Stimulated activated CD8-positive, alpha-beta memory T cell treated with anti-CD3 and anti-CD28 coated beads, Interleukin-7, amount 100 ng/mL, for 24 hours (primary cell): ENCODE results near the gene TRIO.

ENCODE experiments used
- DNase-seq: peaks from one replicate; pipeline ENCODE4 v3.0.0-alpha.2; 2020; ENCODE audit warnings: low read depth

Gene TRIO

DNA sequence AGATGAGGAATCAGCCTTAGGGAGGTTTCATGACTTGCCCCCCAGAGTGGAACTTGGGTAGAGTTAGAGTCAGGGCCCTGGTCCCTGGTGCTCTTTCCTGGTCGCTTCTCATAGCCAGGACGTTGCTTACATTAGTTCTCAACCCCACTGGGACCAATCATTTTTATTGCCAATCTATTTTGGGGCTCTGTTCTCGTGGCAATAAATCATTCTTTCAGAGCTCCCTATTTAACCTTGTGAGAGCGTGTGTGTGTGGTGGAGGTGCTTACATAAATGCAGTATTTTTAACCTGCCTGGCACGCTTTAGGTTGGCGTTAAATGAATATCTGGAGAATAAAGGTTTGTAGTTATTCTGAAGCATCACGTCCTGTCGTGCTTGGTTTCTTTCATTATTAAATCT lies 4.1 kb downstream of the TRIO start:
- DNase-seq: no peak

DNA sequence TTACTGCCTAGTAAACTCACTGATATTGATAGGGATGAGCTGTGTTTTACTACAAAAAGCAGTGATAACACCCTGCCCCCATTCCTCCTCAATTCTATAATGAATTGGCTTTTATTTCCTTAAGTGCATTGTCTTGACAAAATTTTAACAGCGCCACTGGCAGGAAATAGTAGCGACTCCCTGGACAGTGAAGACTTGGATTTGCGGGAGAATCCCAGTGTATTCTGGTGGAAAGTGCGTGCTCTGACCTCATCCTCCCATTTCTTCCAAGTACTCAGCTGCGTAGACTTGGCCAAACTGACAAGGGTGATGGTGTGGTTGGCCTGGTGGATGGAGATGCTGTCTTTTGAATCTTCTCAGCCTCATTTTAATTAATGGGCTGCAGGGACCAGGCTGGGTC lies 5.3 kb downstream of the TRIO start:
- no peak for DNase-seq

- no peak for DNase-seq
Observed at GRCh38 chr5:14148890-14149671, 5.9 kb downstream of the TRIO start.

DNA sequence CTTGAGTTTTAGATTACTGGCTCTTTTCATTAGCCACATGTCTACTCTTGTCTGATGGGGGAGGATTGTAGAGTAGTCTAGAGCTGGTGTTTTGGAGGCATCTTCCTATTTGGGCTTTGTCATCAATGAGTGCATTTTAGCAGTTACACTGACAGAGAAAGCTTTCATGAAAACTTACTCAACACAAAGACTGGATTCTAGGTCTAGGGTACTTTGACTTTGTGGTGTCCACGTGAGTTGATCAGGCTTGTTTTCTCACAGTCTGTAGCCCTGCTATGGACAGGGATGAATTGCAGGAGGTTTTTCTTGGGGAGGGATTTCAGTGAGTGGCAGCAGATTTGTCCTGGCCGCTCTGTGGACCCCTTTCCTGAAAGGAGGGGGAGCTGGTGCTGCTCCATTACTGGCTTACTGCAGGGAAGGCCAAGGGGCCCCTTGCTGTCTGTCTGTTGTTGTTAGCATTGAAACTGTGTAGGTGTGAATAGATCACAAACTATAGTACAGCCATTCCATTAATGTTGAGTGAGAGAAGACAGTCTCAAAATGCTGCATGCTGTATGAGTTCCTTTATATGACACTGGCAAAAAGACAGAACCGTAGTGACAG lies 6.6 kb downstream of the TRIO start:
- no peak for DNase-seq

DNA sequence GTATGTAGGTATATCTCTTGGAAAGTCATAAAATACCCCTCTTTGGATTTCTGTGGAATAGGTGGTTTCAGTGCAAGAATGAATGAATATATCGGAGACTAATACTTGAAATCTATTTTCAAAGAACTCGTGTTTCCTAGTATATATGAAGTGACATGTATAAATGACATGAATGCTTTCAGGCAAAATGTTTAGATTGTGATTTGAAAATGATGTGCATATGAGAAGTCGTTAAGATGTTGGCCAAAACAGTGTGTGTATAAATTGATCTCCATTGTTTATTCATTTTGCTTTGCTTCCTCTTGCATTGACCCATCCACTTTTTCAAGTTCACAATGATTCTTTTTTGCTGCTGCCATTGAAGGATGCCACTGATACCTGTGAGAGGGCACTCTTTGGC lies 8.3 kb downstream of the TRIO start:
- no peak for DNase-seq

- DNase-seq: no peak
Observed at GRCh38 chr5:14153071-14153864, 10.1 kb downstream of the TRIO start.

DNA sequence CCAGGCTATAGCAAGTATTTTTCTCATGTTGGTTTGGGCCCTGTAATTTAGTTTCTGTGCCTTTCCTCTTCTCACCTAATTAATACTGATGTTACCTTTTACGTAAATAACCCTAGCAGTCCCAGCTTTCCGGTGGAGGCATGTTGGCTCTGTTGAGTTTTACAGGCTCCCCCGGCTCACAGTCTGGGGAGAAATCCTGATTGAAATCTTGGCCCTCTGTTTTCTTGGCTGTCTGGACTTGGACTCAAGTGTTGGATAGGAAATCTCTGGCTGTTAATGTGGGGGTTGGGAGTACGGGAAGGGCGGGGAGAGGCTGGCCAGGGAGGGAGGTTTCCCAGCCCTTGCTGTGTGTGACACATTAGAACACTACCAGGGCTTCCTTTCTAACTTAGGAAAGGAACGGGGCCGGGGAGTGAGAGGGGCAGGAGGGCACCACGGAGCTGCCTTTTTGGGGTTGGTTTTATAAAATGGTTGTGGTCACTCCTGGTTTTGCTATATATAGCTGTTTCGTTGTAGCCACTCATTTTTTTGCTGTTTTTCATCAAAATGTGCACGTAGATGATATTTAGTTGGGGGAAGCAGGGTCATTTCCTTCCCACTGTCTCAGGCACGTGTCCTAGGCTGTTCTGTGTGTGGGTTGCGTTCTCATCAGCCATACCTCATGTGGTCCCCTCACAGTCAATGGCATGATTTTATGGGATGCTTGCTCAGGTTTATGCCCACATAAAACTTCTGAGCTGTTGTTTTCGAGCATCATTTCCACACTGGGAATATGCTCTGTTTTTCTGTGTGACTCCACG lies 11.0 kb downstream of the TRIO start:
- no peak for DNase-seq

DNA sequence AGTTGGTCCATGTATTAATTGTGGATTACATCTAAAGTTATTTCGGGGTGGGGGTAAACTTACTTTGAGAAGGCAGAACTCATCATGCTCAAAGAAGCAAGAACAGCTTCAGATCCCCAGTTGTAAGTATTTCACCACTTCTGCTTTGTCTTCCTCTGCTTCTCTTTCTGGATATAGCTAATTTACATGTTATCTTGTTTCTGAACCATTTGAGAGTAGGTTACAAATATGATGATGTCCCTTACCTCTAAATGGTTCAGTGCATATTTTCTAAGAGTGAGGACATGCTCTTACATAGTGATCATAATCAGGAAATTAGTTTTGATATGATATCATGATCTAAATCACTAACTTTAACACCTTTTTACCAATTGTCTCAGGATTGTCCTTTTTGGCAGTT lies 11.9 kb downstream of the TRIO start:
- no peak for DNase-seq

DNA sequence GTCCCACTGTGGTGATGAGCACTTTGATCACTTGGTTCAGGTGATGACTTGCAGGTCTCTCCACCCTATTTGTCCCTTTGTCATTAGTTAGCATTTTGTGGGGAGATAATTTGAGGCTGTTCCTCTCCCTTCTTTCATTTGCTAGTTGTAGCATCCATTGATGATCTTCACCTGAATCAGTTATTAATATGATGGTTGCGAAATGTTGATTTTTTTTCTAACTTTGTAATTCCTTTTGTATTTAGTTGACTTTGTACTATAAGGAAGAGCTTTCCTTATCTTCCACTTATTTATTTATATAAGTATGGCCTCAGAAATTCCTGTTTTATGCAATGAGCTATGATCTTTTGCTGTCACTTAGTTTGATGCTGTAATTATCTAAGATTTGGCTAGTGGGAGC lies 12.6 kb downstream of the TRIO start:
- no peak for DNase-seq

DNA sequence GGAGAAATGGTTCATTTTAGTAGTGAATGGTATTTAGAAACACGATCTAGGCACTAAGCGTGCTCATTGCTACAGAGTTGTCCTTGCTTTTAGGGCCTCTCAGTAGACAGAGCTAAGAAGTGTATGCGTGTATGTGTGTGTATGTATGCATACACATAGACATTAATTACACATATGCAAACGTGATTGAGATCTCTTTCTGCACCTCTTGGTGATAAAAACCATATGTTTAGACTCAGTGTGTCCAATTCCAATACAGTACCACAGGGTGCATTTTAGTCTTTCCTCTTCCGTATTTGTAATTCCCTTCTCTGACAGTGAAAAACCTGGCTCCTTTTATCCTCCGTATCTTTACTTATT lies 13.1 kb downstream of the TRIO start:
- DNase-seq: no peak

DNA sequence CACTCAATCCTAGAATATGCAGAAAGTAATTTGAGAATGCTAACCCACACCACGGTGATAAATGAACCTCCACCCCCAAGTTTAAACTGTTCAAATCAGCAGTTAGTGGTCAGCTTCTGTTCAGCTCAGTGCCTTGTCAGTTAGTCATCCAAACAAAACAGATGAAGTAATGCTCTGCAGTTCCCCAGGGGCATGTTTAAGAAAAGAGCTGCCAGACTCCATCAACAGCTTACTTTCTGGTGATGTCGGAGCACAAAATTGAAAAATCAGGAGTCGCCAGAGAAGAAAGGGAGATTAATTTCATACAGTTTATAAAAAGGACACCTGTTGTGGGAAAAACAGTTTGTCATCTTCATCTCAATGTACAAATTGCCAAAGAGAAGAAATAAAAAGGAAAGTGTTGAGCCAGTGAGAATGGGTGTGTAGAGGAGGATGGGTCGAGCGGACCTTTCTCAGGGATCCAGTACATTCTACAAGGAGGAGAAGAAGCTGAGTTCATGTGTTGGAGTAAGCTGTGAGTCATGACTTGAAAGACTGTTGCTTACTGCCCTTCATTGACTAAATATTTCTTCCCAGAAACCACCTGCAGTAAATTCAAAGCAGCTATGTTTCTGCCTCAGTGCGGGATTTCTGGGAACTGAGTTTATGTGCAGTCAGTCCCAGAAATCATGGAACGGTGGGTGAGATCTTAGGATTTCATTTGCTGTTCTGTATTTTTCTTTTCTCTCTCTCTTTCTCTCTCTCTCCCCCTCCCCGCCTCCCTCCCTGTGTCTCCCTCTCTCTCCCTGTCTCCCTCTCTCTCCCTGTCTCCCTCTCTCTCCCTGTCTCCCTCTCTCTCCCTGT lies 13.7 kb downstream of the TRIO start:
- DNase-seq: no peak

GRCh38 chr5:14157493-14157782 lies 14.3 kb downstream of the TRIO start:
- no peak for DNase-seq

GRCh38 chr5:14158890-14159666 lies 15.9 kb downstream of the TRIO start:
- DNase-seq: no peak

- no peak for DNase-seq
Observed at GRCh38 chr5:14161825-14162556, 18.8 kb downstream of the TRIO start.

DNA sequence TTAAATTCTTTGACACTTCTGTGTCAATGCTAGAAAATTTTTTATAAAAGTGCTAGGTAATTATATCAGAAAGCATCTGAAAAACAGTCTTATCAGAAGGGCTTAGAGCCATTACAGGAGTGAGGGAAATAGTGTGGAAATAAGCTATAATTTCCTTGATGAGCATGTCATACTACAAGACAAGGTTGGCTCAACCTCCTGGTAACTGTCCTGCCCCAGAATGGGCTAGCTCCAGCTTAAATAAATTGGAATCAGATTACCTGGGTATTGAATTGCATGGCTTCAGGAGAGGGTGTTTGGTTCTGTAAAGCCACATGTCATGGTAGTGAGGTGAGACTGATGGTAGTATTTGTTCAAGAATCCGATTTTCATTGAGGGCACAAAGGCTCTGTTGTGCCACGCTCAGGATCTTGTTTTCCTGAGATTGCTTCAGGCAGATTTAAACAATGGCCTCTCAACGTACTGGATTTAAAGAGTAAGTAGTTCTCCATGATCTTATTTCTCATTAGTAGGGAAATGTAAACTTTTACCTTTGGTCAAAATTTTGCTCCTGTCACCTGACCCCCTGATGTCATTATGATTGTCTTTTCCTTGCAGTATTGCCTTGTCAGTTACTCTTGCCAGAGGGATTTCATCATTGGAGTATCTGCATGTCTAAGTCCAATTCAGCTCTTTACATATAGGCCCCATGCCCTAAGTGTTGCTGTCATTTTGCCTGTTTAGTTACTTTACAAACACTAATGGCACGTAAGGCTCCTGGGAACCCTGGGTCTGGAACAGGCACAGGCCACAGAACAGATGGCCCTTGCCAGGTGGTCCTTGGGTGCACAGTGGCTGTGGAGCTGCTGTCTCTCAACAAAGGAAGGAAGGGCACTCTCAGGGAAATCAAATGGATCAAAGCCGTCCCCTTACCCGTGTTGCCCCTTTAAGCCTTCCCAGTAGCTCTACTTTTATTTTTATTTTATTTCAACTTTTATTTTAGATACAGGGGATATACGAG lies 21.3 kb downstream of the TRIO start:
- DNase-seq: no peak

- DNase-seq: no peak
Observed at GRCh38 chr5:14165375-14166106, 22.4 kb downstream of the TRIO start.

- DNase-seq: no peak
Observed at GRCh38 chr5:14166437-14166836, 23.3 kb downstream of the TRIO start.

GRCh38 chr5:14167211-14167845 lies 24.2 kb downstream of the TRIO start:
- no peak for DNase-seq
